ENCODE measurements around the gene PPM1M.
A peak's percentile ranks its signal among the peaks of the same experiment; 100 is the strongest.
"Not testable (repeated sequence)": the region's sequence is repeated elsewhere in the genome, so short reads cannot be mapped to it uniquely, and the experiment has no call there.

Gene PPM1M

GRCh38 chr3:52279596-52279995, 34.0 kb downstream of the PPM1M start:
- DNase-seq: no peak

- no peak for DNase-seq
These were observed 34.5 kb downstream of the PPM1M start for GRCh38 chr3:52280050-52280461.

- DNase-seq: no peak
These were observed 36.6 kb downstream of the PPM1M start for GRCh38 chr3:52281981-52282801.

GRCh38 chr3:52283306-52283705, 37.7 kb downstream of the PPM1M start:
- DNase-seq: no peak

- not testable (repeated sequence) for DNase-seq
These were observed 38.5 kb downstream of the PPM1M start for GRCh38 chr3:52284051-52284450.

- DNase-seq: no peak
These were observed 41.2 kb downstream of the PPM1M start for GRCh38 chr3:52286777-52287110.

- DNase-seq: no peak
These were observed 43.1 kb downstream of the PPM1M start for GRCh38 chr3:52288674-52289073.

- DNase-seq: no peak
These were observed 43.8 kb downstream of the PPM1M start for GRCh38 chr3:52289338-52289746.

- DNase-seq: no peak
These were observed 44.4 kb downstream of the PPM1M start for GRCh38 chr3:52289747-52290595.

- no peak for DNase-seq
These were observed 45.3 kb downstream of the PPM1M start for GRCh38 chr3:52290596-52291507.

- DNase-seq: peak in 1 of 2 experiments; percentile 29
These were observed 46.1 kb downstream of the PPM1M start for GRCh38 chr3:52291508-52292181.

GRCh38 chr3:52292247-52293065, 46.9 kb downstream of the PPM1M start:
- DNase-seq: no peak

GRCh38 chr3:52293491-52294319, 48.1 kb downstream of the PPM1M start:
- no peak for DNase-seq

- DNase-seq: no peak
These were observed 49.0 kb downstream of the PPM1M start for GRCh38 chr3:52294320-52295150.

GRCh38 chr3:52295671-52296208, 50.2 kb downstream of the PPM1M start:
- no peak for DNase-seq

GRCh38 chr3:52297242-52298148, 51.9 kb downstream of the PPM1M start:
- DNase-seq: no peak

- DNase-seq: no peak
These were observed 52.9 kb downstream of the PPM1M start for GRCh38 chr3:52298149-52299098.
